ENCODE data around the gene NOC3L. TPM values are rescaled to one million over a fixed set of nuclear protein-coding genes. Genes with fewer than 3 reads are reported as not detected.

NOC3L gene
- total RNA-seq, 1 experiment from 2014 or later, result 41.2 TPM

DNA sequence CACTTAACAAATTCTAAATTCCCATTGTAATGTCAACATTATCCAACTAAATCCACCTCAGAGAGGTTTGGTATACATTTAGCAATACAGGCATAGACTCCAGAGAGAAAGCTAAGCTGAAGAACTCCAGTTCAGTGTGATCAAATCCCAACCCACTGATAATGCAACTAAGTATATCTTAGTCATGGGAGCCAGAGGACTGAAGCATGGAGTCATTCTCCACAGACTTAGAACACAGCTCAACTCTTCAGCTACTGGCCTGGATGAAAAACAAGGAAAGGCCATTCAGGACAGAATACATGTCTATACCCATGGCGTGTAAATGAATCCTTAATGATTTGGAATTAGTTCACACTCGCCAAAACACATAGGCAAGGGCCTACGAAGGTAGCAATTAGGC is 27.9 kb downstream of the NOC3L start:
- H3K9me3 ChIP-seq (ENCODE audit: control insufficient read depth, insufficient read depth, low read depth, low read length), result no peaks in the 10 kb centered on the region
- ChIA-PET POLR2A (no interaction called here), CTCF (interaction anchor here (0.6 kb wide), 1 partner anchor 519 kb away, joined by 4 read pairs; no protein-coding TSS in a partner anchor)
- peaks cover 64% of the 10 kb centered on the region for H3K36me3 ChIP-seq (ENCODE audit: control insufficient read depth, insufficient read depth, low read length)
- no peak for DNase-seq (ENCODE audit: low read depth, low spot score)
- in situ Hi-C loops (cut with HindIII; ENCODE audit: low pct_unique_long_range_greater_than_20kb, low sequenced_read_pairs) (no loop called here), intact Hi-C loops (cut with micrococcal nuclease; ENCODE audit: unreplicated experiment) (no loop called here)
- H3K4me3 ChIP-seq (ENCODE audit: low read depth in 2 of 2, low read length in 2 of 2), result no peak overlapping the region
- H3K27ac ChIP-seq (ENCODE audit: low read length), result no peak overlapping the region
- H3K4me1 ChIP-seq (ENCODE audit: control insufficient read depth, insufficient read depth, low read length), result no peaks in the 10 kb centered on the region
- no TSS peak for BruUV-seq (replicated peaks)
- no peak; the same call in 1 of the 2 replicates for ATAC-seq
- TF ChIP-seq TCF7L2 (IDR thresholded peaks at IDR 0.05; ENCODE audit: low read depth, low read length) (no peak), POLR2AphosphoS5 (IDR thresholded peaks at IDR 0.05; ENCODE audit: low read depth, low read length) (no peak), SIN3A (IDR thresholded peaks at IDR 0.05; ENCODE audit: borderline replicate concordance, insufficient read depth, low read depth, low read length) (no peak)
- TF ChIP-seq, protein P1, sequence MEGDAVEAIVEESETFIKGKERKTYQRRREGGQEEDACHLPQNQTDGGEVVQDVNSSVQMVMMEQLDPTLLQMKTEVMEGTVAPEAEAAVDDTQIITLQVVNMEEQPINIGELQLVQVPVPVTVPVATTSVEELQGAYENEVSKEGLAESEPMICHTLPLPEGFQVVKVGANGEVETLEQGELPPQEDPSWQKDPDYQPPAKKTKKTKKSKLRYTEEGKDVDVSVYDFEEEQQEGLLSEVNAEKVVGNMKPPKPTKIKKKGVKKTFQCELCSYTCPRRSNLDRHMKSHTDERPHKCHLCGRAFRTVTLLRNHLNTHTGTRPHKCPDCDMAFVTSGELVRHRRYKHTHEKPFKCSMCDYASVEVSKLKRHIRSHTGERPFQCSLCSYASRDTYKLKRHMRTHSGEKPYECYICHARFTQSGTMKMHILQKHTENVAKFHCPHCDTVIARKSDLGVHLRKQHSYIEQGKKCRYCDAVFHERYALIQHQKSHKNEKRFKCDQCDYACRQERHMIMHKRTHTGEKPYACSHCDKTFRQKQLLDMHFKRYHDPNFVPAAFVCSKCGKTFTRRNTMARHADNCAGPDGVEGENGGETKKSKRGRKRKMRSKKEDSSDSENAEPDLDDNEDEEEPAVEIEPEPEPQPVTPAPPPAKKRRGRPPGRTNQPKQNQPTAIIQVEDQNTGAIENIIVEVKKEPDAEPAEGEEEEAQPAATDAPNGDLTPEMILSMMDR (IDR thresholded peaks at IDR 0.05), result no peak
- TF ChIP-seq, protein P2, sequence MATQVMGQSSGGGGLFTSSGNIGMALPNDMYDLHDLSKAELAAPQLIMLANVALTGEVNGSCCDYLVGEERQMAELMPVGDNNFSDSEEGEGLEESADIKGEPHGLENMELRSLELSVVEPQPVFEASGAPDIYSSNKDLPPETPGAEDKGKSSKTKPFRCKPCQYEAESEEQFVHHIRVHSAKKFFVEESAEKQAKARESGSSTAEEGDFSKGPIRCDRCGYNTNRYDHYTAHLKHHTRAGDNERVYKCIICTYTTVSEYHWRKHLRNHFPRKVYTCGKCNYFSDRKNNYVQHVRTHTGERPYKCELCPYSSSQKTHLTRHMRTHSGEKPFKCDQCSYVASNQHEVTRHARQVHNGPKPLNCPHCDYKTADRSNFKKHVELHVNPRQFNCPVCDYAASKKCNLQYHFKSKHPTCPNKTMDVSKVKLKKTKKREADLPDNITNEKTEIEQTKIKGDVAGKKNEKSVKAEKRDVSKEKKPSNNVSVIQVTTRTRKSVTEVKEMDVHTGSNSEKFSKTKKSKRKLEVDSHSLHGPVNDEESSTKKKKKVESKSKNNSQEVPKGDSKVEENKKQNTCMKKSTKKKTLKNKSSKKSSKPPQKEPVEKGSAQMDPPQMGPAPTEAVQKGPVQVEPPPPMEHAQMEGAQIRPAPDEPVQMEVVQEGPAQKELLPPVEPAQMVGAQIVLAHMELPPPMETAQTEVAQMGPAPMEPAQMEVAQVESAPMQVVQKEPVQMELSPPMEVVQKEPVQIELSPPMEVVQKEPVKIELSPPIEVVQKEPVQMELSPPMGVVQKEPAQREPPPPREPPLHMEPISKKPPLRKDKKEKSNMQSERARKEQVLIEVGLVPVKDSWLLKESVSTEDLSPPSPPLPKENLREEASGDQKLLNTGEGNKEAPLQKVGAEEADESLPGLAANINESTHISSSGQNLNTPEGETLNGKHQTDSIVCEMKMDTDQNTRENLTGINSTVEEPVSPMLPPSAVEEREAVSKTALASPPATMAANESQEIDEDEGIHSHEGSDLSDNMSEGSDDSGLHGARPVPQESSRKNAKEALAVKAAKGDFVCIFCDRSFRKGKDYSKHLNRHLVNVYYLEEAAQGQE (IDR thresholded peaks at IDR 0.05; ENCODE audit: insufficient read depth in 1 of 2, low read depth in 2 of 2, low read length in 1 of 2), result no peak
- H3K27me3 ChIP-seq (ENCODE audit: control insufficient read depth, insufficient read depth, low read length), result no peaks in the 10 kb centered on the region

DNA sequence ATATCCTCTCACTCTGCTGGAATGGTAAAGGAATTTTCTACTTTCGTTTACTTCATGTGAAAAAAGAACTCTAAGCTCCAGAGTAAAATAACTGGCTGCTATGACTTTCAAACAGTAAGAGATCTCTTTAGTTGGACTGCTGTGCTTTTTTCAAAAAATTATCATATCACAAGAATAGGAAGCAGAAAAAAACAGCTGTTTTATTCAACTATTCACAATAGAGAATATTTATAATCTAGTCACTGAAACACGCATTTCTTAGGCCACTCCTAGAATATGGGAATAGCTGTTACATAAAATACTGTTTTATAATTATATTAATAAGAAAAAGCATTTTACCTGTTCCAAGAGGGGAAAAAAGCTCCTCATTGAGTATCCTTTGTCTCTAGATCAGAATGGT is 29.7 kb downstream of the NOC3L start:
- no peaks in the 10 kb centered on the region for H3K9me3 ChIP-seq (ENCODE audit: control insufficient read depth, insufficient read depth, low read depth, low read length)
- no TSS peak for BruUV-seq (replicated peaks)
- H3K4me3 ChIP-seq (ENCODE audit: low read depth in 2 of 2, low read length in 2 of 2), result no peak overlapping the region
- peaks cover 58% of the 10 kb centered on the region for H3K36me3 ChIP-seq (ENCODE audit: control insufficient read depth, insufficient read depth, low read length)
- ChIA-PET CTCF (interaction anchor here (0.6 kb wide), 1 partner anchor 50 kb away, joined by 4 read pairs; no protein-coding TSS in a partner anchor), POLR2A (interaction anchor here (0.6 to 0.8 kb wide), 2 partner anchors 22 to 111 kb away, joined by 3 read pairs; no protein-coding TSS in a partner anchor)
- no peak for DNase-seq (ENCODE audit: low read depth, low spot score)
- intact Hi-C loops (cut with micrococcal nuclease; ENCODE audit: unreplicated experiment) (no loop called here), in situ Hi-C loops (cut with HindIII; ENCODE audit: low pct_unique_long_range_greater_than_20kb, low sequenced_read_pairs) (no loop called here)
- no peak for ATAC-seq
- no peaks in the 10 kb centered on the region for H3K27me3 ChIP-seq (ENCODE audit: control insufficient read depth, insufficient read depth, low read length)
- TF ChIP-seq, protein P2 (IDR thresholded peaks at IDR 0.05; ENCODE audit: insufficient read depth in 1 of 2, low read depth in 2 of 2, low read length in 1 of 2), result no peak
- TF ChIP-seq TCF7L2 (IDR thresholded peaks at IDR 0.05; ENCODE audit: low read depth, low read length) (no peak), SIN3A (IDR thresholded peaks at IDR 0.05; ENCODE audit: borderline replicate concordance, insufficient read depth, low read depth, low read length) (no peak), POLR2AphosphoS5 (IDR thresholded peaks at IDR 0.05; ENCODE audit: low read depth, low read length) (no peak)
- TF ChIP-seq, protein P1 (IDR thresholded peaks at IDR 0.05), result no peak
- H3K4me1 ChIP-seq (ENCODE audit: control insufficient read depth, insufficient read depth, low read length), result no peaks in the 10 kb centered on the region
- no peak overlapping the region for H3K27ac ChIP-seq (ENCODE audit: low read length)
